WTC11 (cell line): ENCODE data around the gene CDK5. TPM values are rescaled to one million over a fixed set of nuclear protein-coding genes. Genes with fewer than 3 reads are reported as not detected.

ENCODE experiments used
- ATAC-seq: fragments of 200-7000 bp; cut with Tn5 transposase; 2 replicates; pipeline ENCODE4 v1.10.0; 2021; ENCODE audit warnings: mild to moderate bottlenecking, moderate library complexity
- CTCF ChIA-PET: fragments of 300-600 bp; sonication (Branson Sonifier 250); formaldehyde crosslinking; loops from one replicate; lab custom pipeline; 2021; ENCODE audit warnings: antibody characterized with exemption; lab: Charles Lee
- POLR2A ChIA-PET: fragments of 350-600 bp; sonication (Branson Sonifier 250); formaldehyde crosslinking; loops from one replicate; lab custom pipeline; 2021; ENCODE audit warnings: antibody characterized with exemption; lab: Charles Lee
- DNase-seq: peaks from one replicate; pipeline ENCODE4 v3.0.0; 2021; ENCODE audit warnings: low spot score
- H3K27ac Mint-ChIP-seq: 2 replicates; pipeline ENCODE4 v1.8.0; 2021; ENCODE audit warnings: mixed read lengths
- H3K27me3 Mint-ChIP-seq: 2 replicates; pipeline ENCODE4 v1.8.0; 2021; ENCODE audit warnings: low read depth, mild to moderate bottlenecking, moderate library complexity, mixed read lengths
- H3K36me3 Mint-ChIP-seq: 2 replicates; pipeline ENCODE4 v1.8.0; 2021; ENCODE audit warnings: mixed read lengths
- H3K4me1 Mint-ChIP-seq: 2 replicates; pipeline ENCODE4 v1.8.0; 2022; ENCODE audit warnings: mixed read lengths
- H3K4me3 Mint-ChIP-seq: 2 replicates; pipeline ENCODE4 v1.8.0; 2021; ENCODE audit warnings: mild to moderate bottlenecking, moderate library complexity, mixed read lengths
- H3K9me3 Mint-ChIP-seq: 2 replicates; pipeline ENCODE4 v1.8.0; 2021; ENCODE audit warnings: mixed read lengths
- AR ChIP-seq: fragments of 250-450 bp; sonication (Bioruptor Pico); IDR thresholded peaks from 2 replicates; pipeline ENCODE4 v1.9.0; 2021; ENCODE audit warnings: mild to moderate bottlenecking
- CBFB ChIP-seq: sonication (generic); formaldehyde crosslinking; IDR thresholded peaks from 2 replicates; pipeline ENCODE4 v1.8.1; 2022; ENCODE audit warnings: mild to moderate bottlenecking, low read depth, missing genetic modification reagents
- E2F1 ChIP-seq: sonication (generic); formaldehyde crosslinking; IDR thresholded peaks from 2 replicates; pipeline ENCODE4 v1.8.0; 2022; ENCODE audit warnings: mild to moderate bottlenecking, missing genetic modification reagents
- E2F4 ChIP-seq: sonication (generic); formaldehyde crosslinking; IDR thresholded peaks from 2 replicates; pipeline ENCODE4 v1.8.1; 2022; ENCODE audit warnings: low read depth, mild to moderate bottlenecking, moderate library complexity, missing genetic modification reagents, borderline replicate concordance
- EMX1 ChIP-seq: fragments of 250-450 bp; sonication (Bioruptor Pico); IDR thresholded peaks from 2 replicates; pipeline ENCODE4 v1.8.0; 2021; ENCODE audit warnings: mild to moderate bottlenecking
- FOXP1 ChIP-seq: sonication (generic); formaldehyde crosslinking; IDR thresholded peaks from 2 replicates; pipeline ENCODE4 v1.8.0; 2022; ENCODE audit warnings: missing genetic modification reagents, mild to moderate bottlenecking, moderate library complexity, borderline replicate concordance
- GRHL2 ChIP-seq: fragments of 250-450 bp; sonication (Bioruptor Pico); IDR thresholded peaks from 2 replicates; pipeline ENCODE4 v1.8.0; 2022; ENCODE audit warnings: mild to moderate bottlenecking, moderate library complexity; ENCODE audit not compliant: insufficient replicate concordance, severe bottlenecking
- GTF2I ChIP-seq: fragments of 250-450 bp; sonication (Bioruptor Pico); conservative IDR thresholded peaks from 2 replicates; pipeline ENCODE4 v1.4.0; 2021; ENCODE audit warnings: mild to moderate bottlenecking
- HMGA2 ChIP-seq: fragments of 250-450 bp; sonication (Bioruptor Pico); IDR thresholded peaks from 2 replicates; pipeline ENCODE4 v1.4.0; 2021; ENCODE audit warnings: mild to moderate bottlenecking, moderate library complexity
- HMGXB4 ChIP-seq: sonication (generic); formaldehyde crosslinking; IDR thresholded peaks from 2 replicates; pipeline ENCODE4 v1.8.1; 2023; ENCODE audit warnings: mild to moderate bottlenecking, moderate library complexity, missing genetic modification reagents
- KAT7 ChIP-seq: sonication (generic); formaldehyde crosslinking; IDR thresholded peaks from 2 replicates; pipeline ENCODE4 v1.8.1; 2023; ENCODE audit warnings: missing genetic modification reagents, mild to moderate bottlenecking, borderline replicate concordance
- MAX ChIP-seq: sonication (generic); formaldehyde crosslinking; IDR thresholded peaks from 2 replicates; pipeline ENCODE4 v1.8.0; 2022; ENCODE audit warnings: mild to moderate bottlenecking, missing genetic modification reagents
- MXD4 ChIP-seq: fragments of 250-450 bp; sonication (Bioruptor Pico); IDR thresholded peaks from 2 replicates; pipeline ENCODE4 v1.8.0; 2021; ENCODE audit warnings: mild to moderate bottlenecking, moderate library complexity, borderline replicate concordance
- NFATC4 ChIP-seq: fragments of 250-450 bp; sonication (Bioruptor Pico); IDR thresholded peaks from 2 replicates; pipeline ENCODE4 v1.9.0; 2021; ENCODE audit warnings: mild to moderate bottlenecking
- NFE2L1 ChIP-seq: sonication (generic); formaldehyde crosslinking; IDR thresholded peaks from 2 replicates; pipeline ENCODE4 v1.8.1; 2023; ENCODE audit warnings: missing genetic modification reagents
- PRRX2 ChIP-seq: fragments of 250-450 bp; sonication (Bioruptor Pico); IDR thresholded peaks from 2 replicates; pipeline ENCODE4 v1.8.0; 2021; ENCODE audit warnings: mild to moderate bottlenecking
- RELA ChIP-seq: sonication (generic); formaldehyde crosslinking; IDR thresholded peaks from 2 replicates; pipeline ENCODE4 v1.8.1; 2022; ENCODE audit warnings: missing genetic modification reagents, mild to moderate bottlenecking, borderline replicate concordance
- SMAD4 ChIP-seq: sonication (generic); formaldehyde crosslinking; IDR thresholded peaks from 2 replicates; pipeline ENCODE4 v1.8.0; 2022; ENCODE audit warnings: mild to moderate bottlenecking, missing genetic modification reagents
- ZNF219 ChIP-seq: sonication (generic); formaldehyde crosslinking; IDR thresholded peaks from 2 replicates; pipeline ENCODE4 v1.8.0; 2023; ENCODE audit warnings: missing genetic modification reagents, mild to moderate bottlenecking, borderline replicate concordance
- ZNF232 ChIP-seq: sonication (generic); formaldehyde crosslinking; IDR thresholded peaks from 2 replicates; pipeline ENCODE4 v1.8.0; 2022; ENCODE audit warnings: mild to moderate bottlenecking, missing genetic modification reagents
- ZNF416 ChIP-seq: fragments of 250-450 bp; sonication (Bioruptor Pico); IDR thresholded peaks from 2 replicates; pipeline ENCODE4 v1.9.0; 2021; ENCODE audit warnings: mild to moderate bottlenecking, inconsistent platforms
- ZNF425 ChIP-seq: fragments of 250-450 bp; sonication (Bioruptor Pico); conservative IDR thresholded peaks from 2 replicates; pipeline ENCODE4 v1.9.0; 2021; ENCODE audit warnings: mild to moderate bottlenecking
- ZNF512 ChIP-seq: sonication (generic); formaldehyde crosslinking; IDR thresholded peaks from 2 replicates; pipeline ENCODE4 v1.8.1; 2022; ENCODE audit warnings: missing genetic modification reagents, borderline replicate concordance
- total RNA-seq: library from RNA; stranded (reverse); gene quantifications from 3 replicates; pipeline ENCODE4 v1.2.3, GENCODE V29; 2021

CDK5 gene
- total RNA-seq, 1 experiment from 2014 or later: 27.8 TPM

- no peak for TF ChIP-seq NFATC4 (CRISPR knock-in tag)
These were observed 41.2 kb downstream of the CDK5 start (continued) for GRCh38 chr7:151016505-151016904.

GRCh38 chr7:151015967-151016366, 41.7 kb downstream of the CDK5 start:
- TF ChIP-seq ZNF512 (no peak), E2F1 (CRISPR knock-in tag) (no peak), ZNF425 (CRISPR knock-in tag) (no peak), PRRX2 (CRISPR knock-in tag) (no peak), GRHL2 (no peak), FOXP1 (no peak), AR (CRISPR knock-in tag) (no peak), NFE2L1 (no peak), GTF2I (no peak), EMX1 (no peak), MAX (no peak), ZNF219 (CRISPR knock-in tag) (no peak), ZNF416 (CRISPR knock-in tag) (no peak), MXD4 (no peak), KAT7 (CRISPR knock-in tag) (no peak)
- DNase-seq (no peak), ATAC-seq (no peak)
- H3K4me3 Mint-ChIP-seq: no peak overlapping the region
- peaks cover 81% of the 10 kb centered on the region for H3K27me3 Mint-ChIP-seq
- ChIA-PET CTCF (interaction anchor here (3.9 to 4.7 kb wide), 2 partner anchors 11 to 17 kb away, joined by 32 to 75 read pairs; partner anchors contain the start of gene ABCB8), POLR2A (no interaction called here)
- peaks cover 48% of the 10 kb centered on the region for H3K4me1 Mint-ChIP-seq
- no peak overlapping the region for H3K27ac Mint-ChIP-seq
- H3K36me3 Mint-ChIP-seq: no peaks in the 10 kb centered on the region
- H3K9me3 Mint-ChIP-seq: no peaks in the 10 kb centered on the region

- ChIA-PET CTCF (no interaction called here), POLR2A (no interaction called here)
- H3K9me3 Mint-ChIP-seq: no peaks in the 10 kb centered on the region
- H3K36me3 Mint-ChIP-seq: no peaks in the 10 kb centered on the region
- H3K4me3 Mint-ChIP-seq: peak overlapping the region; percentile 75; the same call in 1 of the 2 replicates
- peaks cover 71% of the 10 kb centered on the region for H3K27me3 Mint-ChIP-seq
- ATAC-seq (no peak), DNase-seq (no peak)
- no peak overlapping the region for H3K27ac Mint-ChIP-seq
- peaks cover 48% of the 10 kb centered on the region for H3K4me1 Mint-ChIP-seq
- TF ChIP-seq CBFB (CRISPR knock-in tag) (no peak), HMGXB4 (CRISPR knock-in tag) (no peak), MAX (no peak), RELA (CRISPR knock-in tag) (no peak), ZNF232 (CRISPR knock-in tag) (no peak), E2F4 (CRISPR knock-in tag) (no peak), SMAD4 (no peak), ZNF219 (CRISPR knock-in tag) (no peak), HMGA2 (CRISPR knock-in tag) (no peak)
These were observed 42.7 kb downstream of the CDK5 start for GRCh38 chr7:151014950-151015349.
